ENCODE measurements around the gene ZNF234.
"Not testable (repeated sequence)": the region's sequence is repeated elsewhere in the genome, so short reads cannot be mapped to it uniquely, and the experiment has no call there.

Gene ZNF234

DNA sequence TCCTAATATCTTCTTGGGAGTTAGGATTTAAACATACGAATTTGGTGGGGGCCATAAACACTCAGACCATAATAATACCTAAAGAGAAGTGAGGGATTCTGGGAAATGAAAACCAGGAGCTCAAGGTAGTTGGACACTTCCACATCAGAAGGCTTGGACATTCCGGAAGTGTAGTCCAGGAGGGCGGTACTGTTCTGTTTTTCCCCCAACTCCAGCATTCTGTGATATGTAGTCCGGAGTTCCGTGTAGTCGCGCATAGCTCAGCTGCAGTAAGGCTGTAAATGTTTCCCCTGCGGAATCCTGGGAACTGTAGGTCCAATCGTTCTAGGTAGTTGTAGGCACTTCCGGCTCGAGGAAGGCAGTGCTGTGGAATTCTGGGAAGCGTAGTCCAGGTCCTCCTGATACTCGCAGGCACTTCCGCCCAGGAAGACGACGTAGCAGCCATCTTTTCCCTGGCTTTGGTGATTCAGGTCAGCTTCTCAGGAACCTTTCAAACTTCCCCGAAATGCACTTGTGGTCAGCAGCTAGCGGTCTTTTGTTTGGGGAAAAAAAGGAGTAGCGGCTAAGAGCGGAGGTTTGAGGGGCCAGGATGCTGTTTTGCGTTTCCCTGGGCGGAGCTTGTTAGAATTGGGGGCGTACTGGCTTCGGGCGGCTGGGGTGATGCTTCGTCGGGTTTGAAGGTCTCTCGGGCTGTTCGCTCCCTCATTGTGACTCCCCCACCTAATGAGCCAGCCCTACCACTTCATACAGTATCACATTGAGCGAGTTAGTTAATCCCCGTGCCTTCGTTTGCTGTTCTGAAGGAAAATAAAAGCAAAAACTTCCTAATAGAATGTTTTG lies 23.5 kb downstream of the ZNF234 start, which contains the start of gene ZNF226:
ZNF226 (plus strand) TSS at position 428 of the 840 bp plus-strand sequence. CDS start 4,981 bp downstream, outside the sequence.
- peak within 1 kb of the TSS; percentile 65 for H3K4me2 ChIP-seq (ENCODE audit: low read length)
- H3K9me2 ChIP-seq (replicated peaks; ENCODE audit: control insufficient read depth, low read length): no peaks in the 10 kb centered on the region
- H3K9me3 ChIP-seq (ENCODE audit: control insufficient read depth, insufficient read depth, low read length): peaks cover 34% of the 10 kb centered on the region
- no peaks in the 10 kb centered on the region for H4K20me1 ChIP-seq (ENCODE audit: control insufficient read depth, insufficient read depth, low read depth, low read length)
- peak within 1 kb of the TSS; percentile 71 for H3K4me3 ChIP-seq (ENCODE audit: low read length)
- H3F3A ChIP-seq (ENCODE audit: control insufficient read depth, insufficient read depth): no peaks in the 10 kb centered on the region
- H3K79me2 ChIP-seq (ENCODE audit: control insufficient read depth, low read length): no peaks in the 10 kb centered on the region
- TF ChIP-seq CTCF (IDR thresholded peaks at IDR 0.05; ENCODE audit: low read depth, low read length, poor library complexity, severe bottlenecking) (no peak), EZH2phosphoT487 (IDR thresholded peaks at IDR 0.05; ENCODE audit: borderline replicate concordance, low read length) (no peak)
- H3K27me3 ChIP-seq (ENCODE audit: control insufficient read depth, low read length): no peaks in the 10 kb centered on the region
- peaks cover 36% of the 10 kb centered on the region for H3K36me3 ChIP-seq (ENCODE audit: control insufficient read depth, low read length)
- H3K27ac ChIP-seq (ENCODE audit: low read depth, low read length): peak within 1 kb of the TSS; percentile 4; the same call in 1 of the 2 replicates
- H3K4me1 ChIP-seq (ENCODE audit: control insufficient read depth, low read length): peaks cover 14% of the 10 kb centered on the region

DNA sequence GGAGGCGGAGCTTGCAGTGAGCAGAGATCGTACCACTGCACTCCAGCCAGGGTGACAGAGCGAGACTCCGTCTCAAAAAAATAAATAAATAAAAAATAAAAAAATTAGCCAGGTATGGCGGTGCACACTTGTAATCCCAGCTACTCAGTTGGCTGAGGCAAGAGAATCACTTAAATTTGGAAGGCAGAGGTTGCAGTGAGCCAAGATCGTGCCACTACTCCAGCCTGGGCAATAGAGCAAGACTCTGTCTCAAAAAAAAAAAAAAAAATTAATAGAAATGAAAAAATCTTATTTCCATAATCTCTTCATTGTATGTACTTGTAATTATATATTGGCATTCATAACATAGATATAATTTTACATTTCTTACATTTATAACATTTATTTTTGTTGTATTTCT lies 29.3 kb downstream of the ZNF234 start:
- not testable (repeated sequence) for H3K4me2 ChIP-seq (ENCODE audit: low read length); H4K20me1 ChIP-seq (ENCODE audit: control insufficient read depth, insufficient read depth, low read depth, low read length); H3K9me2 ChIP-seq (replicated peaks; ENCODE audit: control insufficient read depth, low read length); H3K27ac ChIP-seq (ENCODE audit: low read depth, low read length); H3K79me2 ChIP-seq (ENCODE audit: control insufficient read depth, low read length); H3K27me3 ChIP-seq (ENCODE audit: control insufficient read depth, low read length); H3K4me3 ChIP-seq (ENCODE audit: low read length); H3K4me1 ChIP-seq (ENCODE audit: control insufficient read depth, low read length); H3F3A ChIP-seq (ENCODE audit: control insufficient read depth, insufficient read depth)
- H3K9me3 ChIP-seq (ENCODE audit: control insufficient read depth, insufficient read depth, low read length): peaks cover 27% of the 10 kb centered on the region
- H3K36me3 ChIP-seq (ENCODE audit: control insufficient read depth, low read length): peaks cover 72% of the 10 kb centered on the region

GRCh38 chr19:44176590-44176989 lies 35.2 kb downstream of the ZNF234 start:
- Histone ChIP-seq H3K4me2 (ENCODE audit: low read length) (no peak overlapping the region), H3K4me3 (ENCODE audit: low read length) (no peak overlapping the region), H3K36me3 (ENCODE audit: control insufficient read depth, low read length) (peaks cover 48% of the 10 kb centered on the region), H3K27ac (ENCODE audit: low read depth, low read length) (no peak overlapping the region), H3K9me3 (ENCODE audit: control insufficient read depth, insufficient read depth, low read length) (peaks cover 14% of the 10 kb centered on the region), H4K20me1 (ENCODE audit: control insufficient read depth, insufficient read depth, low read depth, low read length) (no peaks in the 10 kb centered on the region), H3K9me2 (replicated peaks; ENCODE audit: control insufficient read depth, low read length) (no peaks in the 10 kb centered on the region), H3F3A (ENCODE audit: control insufficient read depth, insufficient read depth) (no peaks in the 10 kb centered on the region), H3K4me1 (ENCODE audit: control insufficient read depth, low read length) (no peaks in the 10 kb centered on the region), H3K27me3 (ENCODE audit: control insufficient read depth, low read length) (no peaks in the 10 kb centered on the region), H3K79me2 (ENCODE audit: control insufficient read depth, low read length) (no peaks in the 10 kb centered on the region)
- TF ChIP-seq EZH2phosphoT487 (IDR thresholded peaks at IDR 0.05; ENCODE audit: borderline replicate concordance, low read length) (no peak), CTCF (IDR thresholded peaks at IDR 0.05; ENCODE audit: low read depth, low read length, poor library complexity, severe bottlenecking) (no peak)

DNA sequence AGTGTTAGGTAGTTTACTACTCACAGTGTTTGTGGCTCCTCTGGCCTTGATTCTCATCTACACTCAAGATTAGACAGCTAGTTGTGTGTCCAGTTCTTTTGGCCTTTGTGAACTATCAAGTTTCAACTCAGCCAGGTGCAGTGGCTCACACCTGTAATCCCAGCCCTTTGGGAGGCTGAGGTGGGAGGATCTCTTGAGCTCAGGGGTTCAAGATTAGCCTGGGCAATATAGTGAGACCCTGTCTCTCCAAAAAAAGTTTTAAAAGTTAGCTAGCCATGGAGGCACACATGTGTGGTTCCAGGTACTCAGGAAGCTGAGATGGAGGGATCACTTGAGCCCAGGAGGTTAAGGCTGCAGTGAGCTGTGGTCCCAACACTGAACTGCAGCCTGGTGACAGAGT lies 39.6 kb downstream of the ZNF234 start:
- Histone ChIP-seq H3K9me3 (ENCODE audit: control insufficient read depth, insufficient read depth, low read length) (peaks cover 4% of the 10 kb centered on the region; the same call in 1 of the 2 replicates), H3K4me3 (ENCODE audit: low read length) (no peak overlapping the region), H3K27me3 (ENCODE audit: control insufficient read depth, low read length) (no peaks in the 10 kb centered on the region), H3K9me2 (replicated peaks; ENCODE audit: control insufficient read depth, low read length) (no peaks in the 10 kb centered on the region), H3K4me2 (ENCODE audit: low read length) (no peak overlapping the region), H3K27ac (ENCODE audit: low read depth, low read length) (no peak overlapping the region), H3K79me2 (ENCODE audit: control insufficient read depth, low read length) (no peaks in the 10 kb centered on the region), H4K20me1 (ENCODE audit: control insufficient read depth, insufficient read depth, low read depth, low read length) (no peaks in the 10 kb centered on the region), H3F3A (ENCODE audit: control insufficient read depth, insufficient read depth) (no peaks in the 10 kb centered on the region), H3K4me1 (ENCODE audit: control insufficient read depth, low read length) (no peaks in the 10 kb centered on the region), H3K36me3 (ENCODE audit: control insufficient read depth, low read length) (peaks cover 7% of the 10 kb centered on the region)
- TF ChIP-seq EZH2phosphoT487 (IDR thresholded peaks at IDR 0.05; ENCODE audit: borderline replicate concordance, low read length): no peak
- no peak for TF ChIP-seq CTCF (IDR thresholded peaks at IDR 0.05; ENCODE audit: low read depth, low read length, poor library complexity, severe bottlenecking)

Measured in DOHH2 (cell line).